Esophagus (tissue), 2 donors: ENCODE measurements around the gene NCR2. TPM values are rescaled to one million over a fixed set of nuclear protein-coding genes. Genes with fewer than 3 reads are reported as not detected.

Source experiments
- H3K27ac ChIP-seq, 2 donors: one replicate each; pipeline ENCODE4 v1.5.1; 2013; ENCODE audit warnings: low read depth in 2 of 2, mild to moderate bottlenecking in 2 of 2, inconsistent platforms in 1 of 2, low read length in 1 of 2, moderate library complexity in 1 of 2
- H3K27me3 ChIP-seq, 2 donors: one replicate each; pipeline ENCODE4 v1.6.1; 2013; ENCODE audit warnings: low read length in 2 of 2, control low read depth in 1 of 2, mild to moderate bottlenecking in 1 of 2; ENCODE audit not compliant: insufficient read depth in 2 of 2, control insufficient read depth in 1 of 2
- H3K36me3 ChIP-seq, 2 donors: one replicate each; pipeline ENCODE4 v1.6.1; 2013; ENCODE audit warnings: low read length in 1 of 2; ENCODE audit not compliant: control insufficient read depth in 2 of 2, insufficient read depth in 2 of 2
- H3K4me1 ChIP-seq, 2 donors: one replicate each; pipeline ENCODE4 v1.6.1; 2013; ENCODE audit warnings: low read length in 1 of 2; ENCODE audit not compliant: control insufficient read depth in 2 of 2, insufficient read depth in 2 of 2
- H3K4me3 ChIP-seq, 2 donors: one replicate each; pipeline ENCODE4 v1.5.1; 2013; ENCODE audit warnings: low read length in 2 of 2, mild to moderate bottlenecking in 2 of 2, low read depth in 1 of 2, moderate library complexity in 1 of 2
- H3K9me3 ChIP-seq, 2 donors: one replicate each; pipeline ENCODE4 v1.6.1; 2013; ENCODE audit warnings: mild to moderate bottlenecking in 2 of 2, low read depth in 1 of 2, low read length in 1 of 2, moderate library complexity in 1 of 2; ENCODE audit not compliant: control insufficient read depth in 2 of 2, insufficient read depth in 1 of 2
- WGBS, 2 donors: extraction: QIAGEN DNeasy Blood & Tissue Kit; methylation state at CpG; one replicate each; pipeline ENCODE4 v1.1.7; 2013; 5-methylcytosine and 5-hydroxymethylcytosine counted together
- polyA plus RNA-seq, 2 donors: library from polyadenylated mRNA; stranded (reverse); fragments of 200-250 nt; gene quantifications; one replicate each; pipeline ENCODE4 v1.2.3, GENCODE V29; 2013
- donor health status: healthy with polysubstance abuse.
- donor health status: Bipolar disorder and iron deficiency.

NCR2 gene
- polyA plus RNA-seq, 2 donors = not detected

GRCh38 chr6:41353333-41353732 is 17.9 kb downstream of the NCR2 start:
- no peaks in the 10 kb centered on the region for H3K27me3 ChIP-seq
- H3K27ac ChIP-seq = no peak overlapping the region
- no peak overlapping the region for H3K4me3 ChIP-seq
- H3K36me3 ChIP-seq = no peaks in the 10 kb centered on the region
- no peaks in the 10 kb centered on the region for H3K4me1 ChIP-seq
- 46 to 59% methylated on average over 3 of the region's 3 CpGs for WGBS, 2 donors
- peaks cover 3% of the 10 kb centered on the region in 2 donors for H3K9me3 ChIP-seq

GRCh38 chr6:41355952-41356351 is 20.5 kb downstream of the NCR2 start:
- peaks cover 4% of the 10 kb centered on the region in 2 donors for H3K9me3 ChIP-seq
- no peaks in the 10 kb centered on the region for H3K4me1 ChIP-seq
- H3K27me3 ChIP-seq = no peaks in the 10 kb centered on the region
- no peak overlapping the region for H3K27ac ChIP-seq
- WGBS, 2 donors = 59 to 66% methylated on average over 4 of the region's 4 CpGs
- no peaks in the 10 kb centered on the region for H3K36me3 ChIP-seq
- no peak overlapping the region for H3K4me3 ChIP-seq

- Histone ChIP-seq H3K9me3 (peaks cover 3 to 4% of the 10 kb centered on the region in 2 donors), H3K27ac (no peak overlapping the region), H3K27me3 (no peaks in the 10 kb centered on the region), H3K36me3 (no peaks in the 10 kb centered on the region), H3K4me3 (no peak overlapping the region), H3K4me1 (no peaks in the 10 kb centered on the region)
- 75 to 86% methylated on average over 3 of the region's 3 CpGs for WGBS, 2 donors
Observed at GRCh38 chr6:41356825-41357224, 21.4 kb downstream of the NCR2 start.

GRCh38 chr6:41358503-41358902 is 23.1 kb downstream of the NCR2 start:
- Histone ChIP-seq H3K4me1 (no peaks in the 10 kb centered on the region), H3K36me3 (no peaks in the 10 kb centered on the region), H3K27me3 (no peaks in the 10 kb centered on the region), H3K4me3 (no peak overlapping the region), H3K9me3 (peaks cover 3 to 4% of the 10 kb centered on the region in 2 donors), H3K27ac (no peak overlapping the region)
- 91 to 95% methylated on average over 6 to 7 of the region's 7 CpGs for WGBS, 2 donors

GRCh38 chr6:41359617-41360313 is 24.4 kb downstream of the NCR2 start:
- WGBS, 2 donors = 76 to 78% methylated on average over 4 of the region's 4 CpGs
- Histone ChIP-seq H3K4me1 (no peaks in the 10 kb centered on the region), H3K9me3 (peaks cover 3 to 4% of the 10 kb centered on the region in 2 donors), H3K27me3 (no peaks in the 10 kb centered on the region), H3K36me3 (no peaks in the 10 kb centered on the region), H3K4me3 (no peak overlapping the region), H3K27ac (no peak overlapping the region)

GRCh38 chr6:41360314-41360685 is 24.9 kb downstream of the NCR2 start:
- Histone ChIP-seq H3K27ac (no peak overlapping the region), H3K9me3 (peaks cover 3 to 4% of the 10 kb centered on the region in 2 donors), H3K4me1 (no peaks in the 10 kb centered on the region), H3K27me3 (no peaks in the 10 kb centered on the region), H3K4me3 (no peak overlapping the region), H3K36me3 (no peaks in the 10 kb centered on the region)
- WGBS, 2 donors = 80 to 82% methylated on average over 2 of the region's 2 CpGs

GRCh38 chr6:41366150-41366549 is 30.7 kb downstream of the NCR2 start:
- H3K27ac ChIP-seq = no peak overlapping the region
- WGBS, 2 donors = 56 to 67% methylated on average over 7 of the region's 7 CpGs
- H3K4me3 ChIP-seq = no peak overlapping the region
- peaks cover 0 to 4% of the 10 kb centered on the region in 2 donors for H3K27me3 ChIP-seq
- no peaks in the 10 kb centered on the region for H3K9me3 ChIP-seq
- peaks cover 0 to under 1% of the 10 kb centered on the region in 2 donors for H3K4me1 ChIP-seq
- H3K36me3 ChIP-seq = no peaks in the 10 kb centered on the region

- WGBS, 2 donors = 74 to 84% methylated on average over 3 of the region's 3 CpGs
- peaks cover 0 to 3% of the 10 kb centered on the region in 2 donors for H3K9me3 ChIP-seq
- H3K36me3 ChIP-seq = no peaks in the 10 kb centered on the region
- peaks cover 0 to 5% of the 10 kb centered on the region in 2 donors for H3K4me1 ChIP-seq
- H3K4me3 ChIP-seq = no peak overlapping the region
- no peak overlapping the region for H3K27ac ChIP-seq
- peaks cover 0 to 4% of the 10 kb centered on the region in 2 donors for H3K27me3 ChIP-seq
Observed at GRCh38 chr6:41367061-41367460, 31.7 kb downstream of the NCR2 start.

GRCh38 chr6:41367700-41368099 is 32.3 kb downstream of the NCR2 start:
- WGBS, 2 donors = 17 to 20% methylated on average over 2 of the region's 2 CpGs
- Histone ChIP-seq H3K36me3 (no peaks in the 10 kb centered on the region), H3K4me3 (no peak overlapping the region), H3K9me3 (peaks cover 0 to 3% of the 10 kb centered on the region in 2 donors), H3K4me1 (peaks cover 0 to 5% of the 10 kb centered on the region in 2 donors), H3K27ac (no peak overlapping the region), H3K27me3 (peaks cover 0 to 4% of the 10 kb centered on the region in 2 donors)

- H3K27ac ChIP-seq = no peak overlapping the region
- no peak overlapping the region for H3K4me3 ChIP-seq
- H3K27me3 ChIP-seq = peaks cover 4 to 16% of the 10 kb centered on the region in 2 donors
- 77 to 82% methylated on average over 6 of the region's 6 CpGs for WGBS, 2 donors
- H3K9me3 ChIP-seq = peaks cover 0 to 3% of the 10 kb centered on the region in 2 donors
- H3K4me1 ChIP-seq = peaks cover 9 to 12% of the 10 kb centered on the region in 2 donors
- H3K36me3 ChIP-seq = no peaks in the 10 kb centered on the region
Observed at GRCh38 chr6:41370488-41371111, 35.2 kb downstream of the NCR2 start.
